Measurements from ENCODE around the gene CTNNA1. TPM values are rescaled to one million over a fixed set of nuclear protein-coding genes. Genes with fewer than 3 reads are reported as not detected.

Gene CTNNA1
- total RNA-seq, 1 donor from 2014 or later: 361 TPM

- DNase-seq (no peak), ATAC-seq (peak; percentile 56 to 64)
- no peaks in the 10 kb centered on the region for H3K36me3 ChIP-seq
- H3K27ac ChIP-seq: peak overlapping the region; percentile 76
- TF ChIP-seq, protein P1, sequence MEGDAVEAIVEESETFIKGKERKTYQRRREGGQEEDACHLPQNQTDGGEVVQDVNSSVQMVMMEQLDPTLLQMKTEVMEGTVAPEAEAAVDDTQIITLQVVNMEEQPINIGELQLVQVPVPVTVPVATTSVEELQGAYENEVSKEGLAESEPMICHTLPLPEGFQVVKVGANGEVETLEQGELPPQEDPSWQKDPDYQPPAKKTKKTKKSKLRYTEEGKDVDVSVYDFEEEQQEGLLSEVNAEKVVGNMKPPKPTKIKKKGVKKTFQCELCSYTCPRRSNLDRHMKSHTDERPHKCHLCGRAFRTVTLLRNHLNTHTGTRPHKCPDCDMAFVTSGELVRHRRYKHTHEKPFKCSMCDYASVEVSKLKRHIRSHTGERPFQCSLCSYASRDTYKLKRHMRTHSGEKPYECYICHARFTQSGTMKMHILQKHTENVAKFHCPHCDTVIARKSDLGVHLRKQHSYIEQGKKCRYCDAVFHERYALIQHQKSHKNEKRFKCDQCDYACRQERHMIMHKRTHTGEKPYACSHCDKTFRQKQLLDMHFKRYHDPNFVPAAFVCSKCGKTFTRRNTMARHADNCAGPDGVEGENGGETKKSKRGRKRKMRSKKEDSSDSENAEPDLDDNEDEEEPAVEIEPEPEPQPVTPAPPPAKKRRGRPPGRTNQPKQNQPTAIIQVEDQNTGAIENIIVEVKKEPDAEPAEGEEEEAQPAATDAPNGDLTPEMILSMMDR (IDR thresholded peaks at IDR 0.05): no peak
- H3K4me1 ChIP-seq: peaks cover 35% of the 10 kb centered on the region
- intact Hi-C loops (cut with DNase I): no loop called here
- no peak overlapping the region for H3K4me3 ChIP-seq
- no peaks in the 10 kb centered on the region for H3K9me3 ChIP-seq
- H3K27me3 ChIP-seq (ENCODE audit: low read depth): no peaks in the 10 kb centered on the region
Measured at GRCh38 chr5:138975098-138975847, 222.0 kb downstream of the CTNNA1 start.

- TF ChIP-seq, protein P1 (IDR thresholded peaks at IDR 0.05): no peak
- Histone ChIP-seq H3K27ac (no peak overlapping the region), H3K27me3 (ENCODE audit: low read depth) (no peaks in the 10 kb centered on the region), H3K9me3 (no peaks in the 10 kb centered on the region), H3K4me1 (peaks cover 23% of the 10 kb centered on the region), H3K36me3 (no peaks in the 10 kb centered on the region), H3K4me3 (no peak overlapping the region)
- no peak for ATAC-seq
- DNase-seq: no peak
- intact Hi-C loops (cut with DNase I): no loop called here
Measured at GRCh38 chr5:138978080-138978479, 224.9 kb downstream of the CTNNA1 start.

DNA sequence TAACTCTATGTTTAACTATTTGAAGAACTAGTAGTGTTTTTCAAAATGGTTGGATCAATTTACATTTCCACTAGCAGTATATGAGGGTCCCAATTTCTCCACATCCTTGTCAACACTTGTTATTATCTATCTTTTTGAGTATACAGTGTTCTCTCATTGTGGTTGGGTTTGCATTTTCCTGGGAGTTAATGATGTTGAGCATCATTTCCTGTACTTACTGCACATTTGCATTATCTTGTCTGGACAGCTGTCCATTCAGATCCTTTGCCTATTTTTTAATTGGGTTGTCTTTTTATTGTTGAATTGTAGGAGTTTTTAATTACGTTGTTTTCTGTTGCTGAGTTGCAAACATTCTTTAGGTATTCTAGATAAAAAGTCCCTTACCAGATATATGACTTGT is 225.4 kb downstream of the CTNNA1 start:
- H3K27ac ChIP-seq: no peak overlapping the region
- H3K36me3 ChIP-seq: no peaks in the 10 kb centered on the region
- DNase-seq (no peak), ATAC-seq (no peak)
- TF ChIP-seq, protein P1 (IDR thresholded peaks at IDR 0.05): no peak
- H3K27me3 ChIP-seq (ENCODE audit: low read depth): no peaks in the 10 kb centered on the region
- H3K9me3 ChIP-seq: no peaks in the 10 kb centered on the region
- H3K4me1 ChIP-seq: peaks cover 21% of the 10 kb centered on the region
- no peak overlapping the region for H3K4me3 ChIP-seq
- intact Hi-C loops (cut with DNase I): no loop called here

DNA sequence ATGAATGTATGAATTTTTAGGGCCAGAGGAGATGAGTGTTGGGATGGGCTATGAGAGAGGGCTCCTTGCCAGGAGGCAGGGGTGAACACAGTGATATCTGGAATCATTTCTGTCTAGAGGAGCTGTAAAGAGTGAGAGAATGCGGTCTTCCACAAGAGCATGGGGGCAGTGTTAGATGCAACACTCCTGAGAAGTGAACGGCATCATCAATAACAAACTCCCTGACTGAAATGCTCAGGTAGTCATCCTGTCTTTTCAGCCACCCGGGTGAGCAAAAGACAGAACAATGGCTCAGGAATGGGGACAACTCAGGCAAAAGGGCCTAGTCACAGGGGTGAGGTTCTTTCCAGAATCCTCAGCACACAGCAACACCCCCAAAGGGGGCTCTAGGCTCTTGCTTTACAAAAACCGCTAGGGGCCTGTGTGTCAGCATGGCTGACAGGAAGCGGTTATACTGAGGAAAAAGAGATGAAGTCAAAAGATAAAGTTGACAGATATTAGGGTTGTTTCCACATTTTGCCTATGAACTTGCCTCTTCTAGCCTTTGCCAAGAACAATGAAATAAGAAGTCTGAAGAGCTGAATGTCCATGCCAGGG is 226.6 kb downstream of the CTNNA1 start:
- DNase-seq (no peak), ATAC-seq (no peak)
- Histone ChIP-seq H3K4me3 (no peak overlapping the region), H3K27ac (no peak overlapping the region), H3K36me3 (no peaks in the 10 kb centered on the region), H3K9me3 (no peaks in the 10 kb centered on the region), H3K4me1 (peaks cover 9% of the 10 kb centered on the region), H3K27me3 (ENCODE audit: low read depth) (no peaks in the 10 kb centered on the region)
- intact Hi-C loops (cut with DNase I): no loop called here
- TF ChIP-seq, protein P1 (IDR thresholded peaks at IDR 0.05): no peak

- intact Hi-C loops (cut with DNase I): no loop called here
- TF ChIP-seq, protein P1 (IDR thresholded peaks at IDR 0.05): no peak
Measured at GRCh38 chr5:138980441-138980840, 227.2 kb downstream of the CTNNA1 start.

More at GRCh38 chr5:138980441-138980840, 227.2 kb downstream of the CTNNA1 start:
- Histone ChIP-seq H3K9me3 (no peaks in the 10 kb centered on the region), H3K27me3 (ENCODE audit: low read depth) (no peaks in the 10 kb centered on the region), H3K27ac (no peak overlapping the region), H3K4me3 (no peak overlapping the region), H3K4me1 (peaks cover 2% of the 10 kb centered on the region), H3K36me3 (no peaks in the 10 kb centered on the region)
- no peak for ATAC-seq
- no peak for DNase-seq
